Skeletal muscle tissue (tissue), 4 donors: ENCODE data around the gene TTLL5. TPM values are rescaled to one million over a fixed set of nuclear protein-coding genes. Genes with fewer than 3 reads are reported as not detected.

ENCODE experiments used
- H3K27ac ChIP-seq: one replicate; pipeline ENCODE4 v1.7.0; 2013; ENCODE audit warnings: mild to moderate bottlenecking, low read depth, low read length, inconsistent platforms
- H3K27me3 ChIP-seq, 3 donors: one replicate each; pipeline ENCODE4 v1.7.0; 2013; ENCODE audit warnings: low read length in 3 of 3; ENCODE audit not compliant: control insufficient read depth in 3 of 3, insufficient read depth in 3 of 3
- H3K36me3 ChIP-seq, 3 donors: one replicate each; pipeline ENCODE4 v1.7.0; 2013; ENCODE audit warnings: low read length in 3 of 3; ENCODE audit not compliant: control insufficient read depth in 3 of 3, insufficient read depth in 3 of 3
- H3K4me1 ChIP-seq, 3 donors: one replicate each; pipeline ENCODE4 v1.7.0; 2013; ENCODE audit warnings: low read length in 3 of 3, mild to moderate bottlenecking in 3 of 3; ENCODE audit not compliant: control insufficient read depth in 3 of 3, insufficient read depth in 3 of 3
- H3K4me3 ChIP-seq, 3 donors: one replicate each; pipeline ENCODE4 v1.7.0; 2013; ENCODE audit warnings: low read length in 3 of 3
- H3K9ac ChIP-seq, 3 donors: one replicate each; pipeline ENCODE4 v1.7.0; 2013; ENCODE audit warnings: low read length in 3 of 3, mild to moderate bottlenecking in 3 of 3, moderate library complexity in 2 of 3, low read depth in 1 of 3
- H3K9me3 ChIP-seq, 3 donors: one replicate each; pipeline ENCODE4 v1.7.0; 2013; ENCODE audit warnings: low read length in 3 of 3; ENCODE audit not compliant: control insufficient read depth in 3 of 3
- total RNA-seq: library from RNA; depleted of rRNA; stranded (reverse); fragments of >200 nt; gene quantifications from one replicate; pipeline ENCODE4 v1.2.3, GENCODE V29; 2014
- donor health status: Osteomylitis.

The TTLL5 gene
- total RNA-seq, 1 donor from 2014 or later, result 13.6 TPM

DNA sequence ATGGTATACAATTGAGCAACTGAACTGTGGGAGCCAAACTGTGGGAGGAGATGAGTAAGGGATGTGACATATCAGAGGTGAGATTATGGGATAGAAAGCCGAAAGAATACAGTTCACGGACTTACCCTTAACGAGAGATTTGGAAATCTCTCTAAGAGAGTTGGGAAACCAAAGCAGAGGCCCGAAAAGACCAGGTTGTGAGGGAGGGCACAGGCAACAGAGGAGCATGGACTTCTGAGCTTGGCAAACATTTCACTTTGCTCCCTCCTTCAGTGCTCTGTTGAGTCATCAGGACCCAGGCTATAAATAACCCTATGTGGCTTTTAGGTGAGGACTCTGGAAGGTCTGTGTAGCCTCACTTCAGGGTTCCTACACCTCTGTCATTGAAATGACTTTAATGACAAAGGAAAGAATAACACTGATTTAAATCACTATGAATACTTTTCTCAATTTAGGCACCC lies 200.1 kb downstream of the TTLL5 start:
- Histone ChIP-seq H3K27ac (no peak overlapping the region), H3K9me3 (no peaks in the 10 kb centered on the region)

DNA sequence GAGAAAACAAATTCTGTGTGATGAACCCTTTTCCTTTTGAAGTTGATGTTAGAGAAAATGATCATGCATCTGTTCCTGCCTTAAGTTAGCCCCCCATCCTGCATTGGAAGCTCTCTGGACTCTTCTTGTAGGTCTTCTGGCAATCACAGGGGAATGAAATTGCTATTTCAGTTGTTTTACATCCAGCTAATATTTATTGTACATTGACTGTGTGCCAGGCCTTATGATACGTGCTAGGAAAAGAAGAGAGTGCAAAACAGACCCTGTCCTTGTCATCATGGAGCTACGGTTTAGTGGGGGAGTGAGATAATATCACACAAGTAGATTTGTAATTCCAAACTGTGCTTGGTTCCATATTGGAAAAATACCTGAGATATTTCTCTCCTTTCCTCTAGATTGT lies 202.2 kb downstream of the TTLL5 start:
- Histone ChIP-seq H3K9me3 (no peaks in the 10 kb centered on the region), H3K9ac (no peak overlapping the region), H3K4me1 (peaks cover 7 to 13% (median 10%) of the 10 kb centered on the region in 3 donors), H3K4me3 (no peak overlapping the region), H3K36me3 (no peaks in the 10 kb centered on the region), H3K27me3 (no peaks in the 10 kb centered on the region), H3K27ac (no peak overlapping the region)

More for the DNA sequence above, 200.1 kb downstream of the TTLL5 start:
- no peaks in the 10 kb centered on the region for H3K27me3 ChIP-seq
- H3K4me3 ChIP-seq, result no peak overlapping the region
- no peak overlapping the region for H3K9ac ChIP-seq
- H3K4me1 ChIP-seq, result peaks cover 0 to 6% (median 4%) of the 10 kb centered on the region in 3 donors
- no peaks in the 10 kb centered on the region for H3K36me3 ChIP-seq

DNA sequence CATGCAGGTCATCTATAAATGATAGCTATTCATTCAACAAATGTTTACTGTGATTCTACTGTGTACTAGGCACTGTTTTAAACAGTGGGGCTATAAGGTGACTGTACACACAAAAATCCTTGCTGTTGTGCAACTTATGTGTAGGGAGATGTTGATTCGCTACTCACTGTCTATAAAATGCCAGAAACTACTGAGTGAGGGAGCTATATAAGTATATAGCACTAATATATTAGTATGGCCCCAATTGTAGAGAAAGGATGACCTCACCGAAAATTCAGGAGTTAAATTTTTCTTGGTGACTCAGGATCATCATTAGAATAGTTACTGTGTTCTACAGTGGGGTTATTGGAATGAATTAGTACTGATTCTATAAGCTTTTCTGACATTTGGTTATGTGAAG lies 203.3 kb downstream of the TTLL5 start:
- H3K27ac ChIP-seq, result no peak overlapping the region
- H3K36me3 ChIP-seq, result no peaks in the 10 kb centered on the region
- H3K4me3 ChIP-seq, result no peak overlapping the region
- peaks cover 13 to 22% (median 19%) of the 10 kb centered on the region in 3 donors for H3K4me1 ChIP-seq
- no peak overlapping the region for H3K9ac ChIP-seq
- no peaks in the 10 kb centered on the region for H3K9me3 ChIP-seq
- H3K27me3 ChIP-seq, result no peaks in the 10 kb centered on the region

DNA sequence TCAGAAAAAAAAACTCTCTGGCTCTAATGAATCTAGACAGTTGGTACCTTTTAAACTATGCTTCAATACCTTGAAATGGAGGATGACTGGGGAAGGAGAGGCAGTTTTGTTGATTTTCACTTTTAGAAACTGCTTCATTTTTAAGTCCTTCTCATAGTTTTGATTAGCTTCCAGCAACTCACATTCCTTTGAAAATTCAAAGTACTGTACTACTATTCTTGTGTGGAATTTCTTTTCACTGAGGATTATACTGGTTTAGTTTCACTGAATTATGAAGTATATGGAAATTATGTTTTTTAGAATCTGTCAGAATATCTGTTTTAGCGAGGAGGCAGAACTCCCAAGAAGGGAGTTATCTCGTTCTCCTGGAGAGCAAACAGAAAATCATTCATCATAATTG lies 204.5 kb downstream of the TTLL5 start:
- no peak overlapping the region for H3K27ac ChIP-seq
- H3K4me1 ChIP-seq, result peaks cover 13 to 22% (median 19%) of the 10 kb centered on the region in 3 donors
- no peaks in the 10 kb centered on the region for H3K36me3 ChIP-seq
- no peaks in the 10 kb centered on the region for H3K27me3 ChIP-seq
- no peak overlapping the region for H3K4me3 ChIP-seq
- H3K9ac ChIP-seq, result no peak overlapping the region
- H3K9me3 ChIP-seq, result no peaks in the 10 kb centered on the region

DNA sequence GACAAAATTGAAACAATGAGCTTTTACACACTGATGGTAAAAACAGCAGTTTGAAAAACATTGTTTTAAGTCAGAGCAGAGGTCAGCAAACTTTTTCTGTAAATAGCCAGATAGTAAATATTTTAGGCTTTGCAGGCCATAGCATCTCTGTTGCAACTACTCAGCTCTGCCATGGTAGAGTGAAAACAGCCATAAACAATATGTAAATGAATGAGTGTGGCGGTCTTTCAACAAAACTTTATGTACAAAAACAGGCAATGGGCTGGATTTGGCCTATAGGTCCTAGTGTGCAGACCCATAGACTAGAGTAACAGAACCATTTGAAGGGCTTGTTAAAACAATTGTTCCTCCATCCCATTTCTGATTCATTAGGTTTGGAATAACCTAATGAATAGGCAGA lies 205.9 kb downstream of the TTLL5 start:
- no peak overlapping the region for H3K27ac ChIP-seq
- H3K4me1 ChIP-seq, result peaks cover 13 to 18% (median 13%) of the 10 kb centered on the region in 3 donors
- H3K4me3 ChIP-seq, result no peak overlapping the region
- H3K9me3 ChIP-seq, result no peaks in the 10 kb centered on the region
- no peak overlapping the region for H3K9ac ChIP-seq
- no peaks in the 10 kb centered on the region for H3K36me3 ChIP-seq
- H3K27me3 ChIP-seq, result no peaks in the 10 kb centered on the region

DNA sequence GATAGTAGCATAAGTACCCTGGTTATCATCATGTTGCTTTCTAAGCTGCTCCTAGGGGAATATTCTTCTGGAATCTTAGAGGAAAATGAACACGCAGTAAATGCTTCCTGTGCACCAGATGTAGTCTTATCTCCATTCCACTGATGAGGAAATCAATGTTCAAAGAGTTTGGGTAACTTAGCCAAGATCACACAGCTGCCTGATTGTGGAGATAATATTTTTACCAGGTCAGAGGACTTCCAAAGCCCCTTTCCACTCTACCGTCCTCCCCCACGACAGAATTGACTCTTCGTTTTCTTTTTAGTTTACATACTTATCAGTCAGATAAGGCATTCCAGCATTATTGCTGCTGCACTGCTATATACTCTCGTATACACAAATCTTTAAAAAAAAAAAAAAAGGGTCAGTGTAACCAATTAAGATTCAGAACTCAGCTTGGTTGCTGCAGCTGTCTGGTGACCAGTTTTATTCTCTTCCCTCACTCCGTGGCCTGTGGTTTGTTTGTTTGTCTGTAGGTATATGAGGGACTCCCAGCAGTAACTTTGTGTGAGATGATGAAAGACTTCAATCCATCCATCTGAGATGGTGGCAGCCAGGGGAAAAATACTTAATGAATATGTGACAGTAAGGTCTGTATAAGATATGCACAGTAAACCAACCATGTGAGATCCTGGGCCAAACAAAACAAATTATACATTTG lies 210.3 kb downstream of the TTLL5 start:
- Histone ChIP-seq H3K4me3 (no peak overlapping the region), H3K9ac (no peak overlapping the region)

DNA sequence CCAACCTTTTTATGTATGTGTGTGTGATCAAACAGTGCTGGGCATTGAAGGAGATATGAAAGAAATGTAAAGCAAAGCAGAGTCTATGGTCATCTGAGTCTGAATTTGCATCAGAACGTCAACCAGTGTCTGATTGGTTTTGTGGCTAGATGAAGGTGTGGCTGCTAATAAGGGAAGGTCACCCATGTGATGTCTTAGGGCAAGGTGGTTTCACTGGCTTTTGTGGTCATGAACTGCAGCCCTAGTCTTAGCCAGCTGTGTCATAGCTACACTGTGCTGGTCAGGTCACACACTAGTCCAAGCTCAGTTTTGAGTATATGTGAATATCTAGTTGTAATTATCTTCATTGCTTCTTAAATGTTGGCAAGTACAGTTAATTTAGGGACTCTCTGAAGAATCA lies 214.9 kb downstream of the TTLL5 start:
- no peak overlapping the region for H3K4me3 ChIP-seq
- no peaks in the 10 kb centered on the region for H3K27me3 ChIP-seq
- H3K9ac ChIP-seq, result no peak overlapping the region
- no peak overlapping the region for H3K27ac ChIP-seq
- no peaks in the 10 kb centered on the region for H3K4me1 ChIP-seq
- H3K9me3 ChIP-seq, result no peaks in the 10 kb centered on the region
- no peaks in the 10 kb centered on the region for H3K36me3 ChIP-seq

More for the DNA sequence above, 210.3 kb downstream of the TTLL5 start:
- H3K27ac ChIP-seq, result no peak overlapping the region
- H3K4me1 ChIP-seq, result peaks cover 13 to 18% (median 13%) of the 10 kb centered on the region in 3 donors
- H3K9me3 ChIP-seq, result no peaks in the 10 kb centered on the region
- no peaks in the 10 kb centered on the region for H3K27me3 ChIP-seq
- H3K36me3 ChIP-seq, result no peaks in the 10 kb centered on the region

DNA sequence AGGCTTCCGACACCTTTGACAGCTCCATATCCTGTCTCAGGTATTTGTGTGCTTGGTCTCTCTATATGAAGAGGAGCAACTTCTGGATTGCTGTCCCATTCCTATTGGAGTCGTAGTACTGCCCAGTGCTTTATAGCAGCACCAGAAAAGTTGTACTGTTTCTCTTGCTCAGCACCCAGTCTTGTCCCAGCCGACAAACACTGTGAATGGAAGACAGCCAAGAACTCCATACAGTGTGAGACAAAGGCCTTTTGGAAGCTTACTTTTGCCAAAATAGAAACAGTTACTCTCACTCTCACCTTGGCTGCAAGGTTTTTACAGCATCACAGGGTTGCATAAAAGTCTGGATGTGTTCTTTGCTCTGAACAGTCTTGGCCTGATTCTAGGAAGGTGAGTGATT lies 215.5 kb downstream of the TTLL5 start:
- Histone ChIP-seq H3K9me3 (no peaks in the 10 kb centered on the region), H3K27ac (no peak overlapping the region), H3K9ac (no peak overlapping the region), H3K4me3 (no peak overlapping the region), H3K36me3 (no peaks in the 10 kb centered on the region), H3K4me1 (no peaks in the 10 kb centered on the region), H3K27me3 (no peaks in the 10 kb centered on the region)

DNA sequence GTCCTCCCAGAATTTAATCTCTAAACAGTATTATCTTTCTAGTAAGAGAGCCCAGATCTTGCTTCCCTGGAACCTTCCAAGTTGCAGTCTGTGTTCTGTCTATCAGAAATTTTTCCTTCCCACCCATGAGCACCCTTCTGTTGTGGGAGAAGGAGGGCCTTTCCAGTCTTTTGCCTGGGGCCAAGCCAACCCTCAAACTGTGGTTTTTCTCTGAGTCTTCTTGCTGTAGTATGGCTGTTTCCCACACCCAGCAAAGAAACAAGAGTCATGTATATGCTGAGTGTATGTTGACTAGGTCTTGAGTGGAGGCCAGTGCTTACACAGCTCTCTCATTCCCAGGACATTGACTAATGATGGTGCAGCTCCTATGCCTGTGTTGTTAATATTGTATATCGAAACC lies 216.2 kb downstream of the TTLL5 start:
- H3K27ac ChIP-seq, result no peak overlapping the region

DNA sequence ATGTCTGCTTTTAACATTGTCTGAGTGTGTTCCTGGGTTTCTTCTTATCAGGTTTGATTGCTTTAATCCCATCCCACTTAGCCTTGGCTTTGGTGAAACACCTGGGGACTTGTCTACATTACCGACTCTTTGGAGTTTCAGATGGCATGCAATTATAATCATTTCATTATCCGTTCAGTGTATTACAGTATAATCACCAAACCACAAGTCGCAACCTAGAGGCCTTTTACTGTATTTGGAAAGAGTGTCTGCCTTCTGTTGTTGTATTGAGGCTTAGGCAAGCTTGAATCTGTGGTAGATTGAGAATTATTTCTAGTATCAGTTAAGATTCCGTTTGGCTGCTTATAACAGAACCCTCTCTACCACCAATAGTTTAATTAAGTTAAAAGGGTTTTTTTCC lies 216.8 kb downstream of the TTLL5 start:
- Histone ChIP-seq H3K4me1 (no peaks in the 10 kb centered on the region), H3K27ac (no peak overlapping the region), H3K27me3 (no peaks in the 10 kb centered on the region), H3K4me3 (no peak overlapping the region), H3K9ac (no peak overlapping the region), H3K36me3 (no peaks in the 10 kb centered on the region), H3K9me3 (no peaks in the 10 kb centered on the region)

More for the DNA sequence above, 216.2 kb downstream of the TTLL5 start:
- no peak overlapping the region for H3K9ac ChIP-seq
- H3K27me3 ChIP-seq, result no peaks in the 10 kb centered on the region
- H3K4me3 ChIP-seq, result no peak overlapping the region
- no peaks in the 10 kb centered on the region for H3K4me1 ChIP-seq
- no peaks in the 10 kb centered on the region for H3K36me3 ChIP-seq
- H3K9me3 ChIP-seq, result no peaks in the 10 kb centered on the region
